Mucosa of gallbladder (tissue), 1 donor: ENCODE data around the gene TENM4. TPM values are rescaled to one million over a fixed set of nuclear protein-coding genes. Genes with fewer than 3 reads are reported as not detected.

Source experiments
- DNase-seq: peaks from one replicate; pipeline ENCODE4 v3.0.0-alpha.2; 2020; ENCODE audit warnings: low spot score
- total RNA-seq: library from RNA; stranded (reverse); gene quantifications from one replicate; pipeline ENCODE4 v1.2.1, GENCODE V29; 2021
- donor health status: DM: no; HTN: no; CAD: no.

TENM4 gene
- total RNA-seq, 1 donor from 2014 or later = 8.4 TPM

DNA sequence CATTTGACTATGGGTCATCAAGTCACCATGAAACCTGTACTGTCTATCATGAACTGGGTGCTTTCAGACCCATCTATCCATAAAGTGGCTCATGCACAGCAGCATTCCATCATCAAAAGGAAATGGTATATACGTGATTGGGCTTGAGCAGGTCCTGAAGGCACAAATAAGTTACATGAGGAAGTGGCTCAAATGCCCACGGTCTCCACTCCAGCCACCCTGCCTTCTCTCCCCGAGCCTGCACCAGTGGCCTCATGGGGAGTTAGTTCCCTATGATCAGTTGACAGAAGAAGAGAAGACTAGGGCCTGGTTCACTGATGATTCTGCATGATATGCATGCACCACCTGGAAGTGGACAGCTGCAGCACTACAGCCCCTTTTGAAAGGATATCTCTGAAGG, 312.5 kb downstream of the TENM4 start:
- no peak for DNase-seq

DNA sequence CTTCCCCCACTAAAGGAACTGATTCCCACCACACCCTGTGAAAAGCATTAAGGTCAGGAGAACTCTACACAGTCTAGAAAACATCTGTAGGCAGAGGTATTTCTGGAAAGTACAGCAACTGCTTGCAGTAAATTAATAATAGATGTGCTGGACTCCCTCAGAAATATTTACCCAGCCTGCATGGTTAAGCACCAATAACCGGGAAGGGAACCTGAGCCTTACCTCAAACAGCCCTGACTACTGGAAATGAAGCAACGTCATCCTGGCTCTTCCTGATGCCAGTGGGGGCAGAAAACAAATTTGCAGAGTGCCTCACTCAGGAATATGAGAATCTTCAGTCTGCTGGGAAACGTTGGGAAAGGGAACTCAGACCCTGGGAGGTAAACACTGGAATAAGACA, 318.1 kb downstream of the TENM4 start:
- DNase-seq = no peak

DNA sequence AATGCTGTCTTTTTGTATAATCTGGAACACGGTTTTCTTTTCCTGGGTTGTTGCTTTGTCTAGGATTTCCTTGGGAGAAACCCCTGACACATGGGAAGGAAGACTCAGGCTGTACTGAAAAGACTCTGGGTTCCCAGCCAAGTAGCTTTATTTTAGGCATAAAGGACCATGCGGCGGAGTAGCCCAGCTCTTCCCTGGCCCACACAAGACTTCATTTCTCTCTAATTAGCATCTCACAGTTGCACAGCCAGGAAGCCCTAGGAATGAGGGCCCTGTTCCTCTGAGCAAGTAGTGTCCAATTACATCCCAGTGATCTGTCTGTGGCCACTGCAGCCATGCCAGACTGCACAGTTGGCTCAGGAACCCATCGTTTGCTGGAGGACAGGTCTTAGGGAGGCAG, 319.5 kb downstream of the TENM4 start:
- no peak for DNase-seq

DNA sequence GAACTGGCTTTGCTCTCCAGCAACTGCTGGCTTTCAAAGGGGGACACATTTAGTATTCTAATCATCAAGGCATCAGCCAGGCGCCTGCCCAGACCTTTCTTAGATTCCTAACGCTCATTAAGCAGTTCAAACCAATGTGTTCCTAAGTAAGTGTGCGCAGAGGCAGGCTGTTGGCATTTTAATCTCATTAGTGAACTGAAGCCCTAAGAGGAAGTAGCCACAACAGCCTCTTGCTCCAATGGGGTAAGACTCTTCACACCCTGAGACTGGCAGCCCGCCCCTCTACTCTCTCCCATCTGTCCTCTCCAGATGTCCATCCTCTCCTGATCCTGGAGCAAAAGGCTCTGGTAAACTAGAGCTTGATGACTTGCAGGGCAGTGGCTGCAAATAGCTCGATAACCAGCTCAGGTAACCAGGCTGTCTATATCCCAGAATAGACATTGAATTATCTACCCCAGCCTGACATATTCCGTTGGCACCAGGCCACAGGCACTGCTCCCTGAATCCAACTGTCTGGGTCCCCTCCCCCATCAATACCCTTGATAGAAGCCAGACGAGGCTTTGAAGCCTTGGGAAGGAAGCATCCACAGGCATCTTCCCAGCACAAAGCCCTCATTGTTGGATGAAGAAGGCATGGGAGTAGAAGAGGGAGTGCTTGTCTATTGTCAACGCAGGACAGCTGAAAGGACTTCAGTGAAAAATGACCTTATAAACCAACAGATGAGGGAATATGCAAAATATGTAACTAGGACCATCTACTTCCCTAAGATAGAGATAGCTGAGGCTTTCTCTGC, 321.1 kb downstream of the TENM4 start:
- no peak for DNase-seq

DNA sequence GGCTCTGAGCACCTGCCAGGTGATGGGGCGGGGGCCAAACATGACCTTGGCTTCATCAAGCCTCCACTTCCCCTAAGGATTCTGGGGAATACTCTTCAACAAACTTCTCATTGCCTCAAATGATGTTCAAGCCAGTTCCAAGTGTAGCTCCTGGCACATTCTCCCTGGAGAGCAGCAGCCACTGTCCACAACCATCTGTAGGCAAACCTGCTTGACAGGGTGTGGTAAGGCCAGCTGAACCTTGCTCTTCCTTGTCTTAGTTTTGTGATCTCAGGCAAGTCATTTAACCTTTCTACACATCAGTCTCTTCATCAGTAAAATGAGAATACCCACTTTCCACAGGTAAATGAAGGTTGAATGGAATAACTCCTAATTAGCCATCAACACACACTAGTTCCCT, 323.3 kb downstream of the TENM4 start:
- DNase-seq = no peak

DNA sequence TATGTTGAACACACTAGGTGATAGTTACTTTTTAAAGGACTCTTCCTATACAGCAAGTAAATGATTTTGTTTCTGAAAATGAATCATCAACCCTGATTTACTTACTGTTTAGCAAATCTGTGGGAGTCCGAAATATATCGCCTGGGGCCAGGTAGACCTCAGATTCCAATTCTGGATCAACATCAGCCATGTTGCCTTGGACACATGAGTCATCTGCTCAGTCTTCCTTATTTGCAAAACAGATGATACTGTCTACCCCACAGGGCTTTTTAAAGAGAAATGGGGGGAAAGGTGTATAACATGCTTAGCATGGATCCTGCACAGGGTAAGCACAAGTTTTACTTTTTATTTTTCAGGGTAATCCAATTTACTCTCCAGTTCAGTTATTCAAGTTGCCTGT, 324.2 kb downstream of the TENM4 start:
- no peak for DNase-seq

DNA sequence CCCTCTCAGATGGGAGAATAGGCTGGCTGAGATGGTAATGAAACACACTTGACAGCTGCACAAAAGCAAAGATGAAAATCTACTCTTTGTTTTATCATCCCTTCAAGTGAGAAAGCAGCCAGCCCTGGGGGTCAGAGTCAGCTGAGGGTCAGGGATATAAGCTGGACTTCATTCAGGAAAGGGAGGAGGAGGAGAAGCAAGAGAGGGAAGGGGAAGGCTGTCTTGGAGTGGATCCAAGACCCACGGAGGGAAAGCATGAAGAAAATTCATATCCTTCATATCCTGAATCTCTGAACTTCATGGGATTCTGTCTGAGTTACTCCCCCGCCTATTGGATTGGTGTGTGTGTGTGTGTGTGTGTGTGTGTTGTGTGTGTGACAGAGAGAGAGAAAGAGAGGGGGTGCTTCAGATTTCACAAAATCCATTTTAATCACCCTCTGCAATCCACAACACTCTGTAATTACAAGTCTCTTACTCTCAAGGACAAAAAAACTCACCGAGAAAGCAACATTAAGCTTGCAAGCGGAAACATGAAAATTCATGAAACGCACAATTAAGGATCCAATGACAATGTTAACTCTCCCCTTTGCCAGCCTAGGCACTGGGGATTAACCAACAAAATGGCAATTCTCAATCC, 327.7 kb downstream of the TENM4 start:
- DNase-seq = no peak

DNA sequence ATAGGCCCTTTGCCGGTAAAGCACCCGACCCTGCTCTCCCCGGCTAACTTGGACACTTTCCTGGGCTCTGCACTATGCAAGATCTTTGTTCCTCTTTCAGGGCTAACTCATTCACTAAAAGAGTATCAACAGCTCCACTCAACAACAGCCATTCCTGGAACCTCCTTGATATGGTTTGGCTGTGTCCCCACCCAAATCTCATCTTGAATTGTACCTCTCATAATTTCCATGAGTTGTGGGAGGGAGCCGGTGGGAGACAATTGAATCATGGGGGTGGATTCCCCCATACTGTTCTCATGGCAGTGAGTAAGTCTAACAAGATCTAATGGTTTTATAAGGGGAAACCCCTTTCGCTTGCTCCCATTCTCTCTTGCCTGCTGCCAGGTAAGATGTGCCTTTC, 330.0 kb downstream of the TENM4 start:
- DNase-seq = no peak

DNA sequence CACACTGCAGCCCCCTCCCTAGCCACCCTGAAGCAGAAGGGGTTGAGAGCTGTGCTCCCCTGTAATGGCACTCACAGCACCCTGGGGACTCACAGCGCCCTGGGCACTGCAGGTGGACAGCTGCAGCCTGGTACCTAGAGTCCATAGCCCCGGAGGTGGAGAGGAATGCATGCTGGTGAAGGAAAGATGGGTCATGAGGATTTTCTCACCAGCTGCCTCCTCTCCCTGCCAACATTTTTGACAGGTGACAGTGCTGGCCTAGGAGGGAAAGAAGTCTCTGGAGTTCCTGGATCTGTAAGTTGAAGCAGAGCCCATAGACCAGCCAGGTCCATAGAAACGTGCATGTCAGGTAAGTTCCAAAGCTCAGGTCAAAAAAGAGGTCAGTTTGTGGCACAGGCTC, 330.5 kb downstream of the TENM4 start:
- no peak for DNase-seq

DNA sequence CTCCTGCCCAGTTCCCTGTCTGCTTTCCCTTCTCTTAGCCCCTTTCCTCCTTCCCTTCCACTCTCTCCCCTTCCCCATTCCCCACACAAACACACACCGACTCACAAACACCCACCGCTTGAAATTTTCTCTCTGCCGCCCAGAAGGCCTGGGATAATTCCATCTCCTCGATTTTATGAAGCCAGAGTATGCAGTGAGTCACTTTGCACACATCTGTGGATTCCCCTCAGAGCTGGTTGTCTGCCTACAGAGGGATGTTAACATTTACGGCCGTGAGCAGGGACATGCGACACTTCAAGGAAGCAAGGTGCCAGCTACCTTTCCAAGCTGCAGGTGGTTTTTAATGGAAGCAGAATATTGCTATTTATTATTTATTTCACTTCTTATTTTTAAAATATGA, 332.0 kb downstream of the TENM4 start:
- DNase-seq = no peak

DNA sequence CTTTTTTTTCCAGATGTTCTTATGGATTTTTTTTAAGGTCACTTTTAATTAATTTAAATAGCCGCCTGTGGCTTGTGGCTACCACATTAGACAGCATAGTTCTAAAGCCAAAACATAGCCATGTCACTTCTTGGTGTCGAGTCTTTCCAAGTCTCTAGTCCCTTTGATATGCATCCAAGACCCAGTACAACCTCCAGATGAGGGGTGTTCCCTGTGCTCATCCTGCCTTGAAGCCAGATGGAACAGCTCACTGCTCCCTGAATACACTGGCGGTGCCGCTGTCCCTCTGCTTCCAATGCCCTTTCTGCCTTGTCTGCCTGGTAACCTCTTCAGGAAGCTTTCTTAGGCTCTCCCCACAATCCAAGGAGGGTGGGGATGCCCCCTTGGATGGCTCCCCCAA, 338.0 kb downstream of the TENM4 start:
- DNase-seq = no peak

DNA sequence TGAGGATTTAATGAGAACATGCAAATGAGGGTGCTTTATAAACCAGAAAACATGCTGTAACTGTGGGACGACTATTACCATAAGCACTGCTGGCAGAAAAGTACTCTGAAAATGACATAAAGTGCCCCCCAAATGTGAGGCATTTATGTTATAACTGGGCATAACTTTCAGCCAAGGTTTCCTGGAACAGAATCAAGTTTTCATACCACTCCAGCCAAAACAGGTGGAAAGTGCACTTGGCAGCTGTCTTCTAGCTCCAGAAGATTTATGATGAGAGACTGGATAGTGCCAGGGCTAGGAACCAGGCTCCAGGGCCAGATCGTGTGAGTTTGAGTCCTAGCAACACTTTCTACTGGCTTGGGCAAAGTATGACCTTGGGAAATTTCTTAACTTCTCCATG, 339.2 kb downstream of the TENM4 start:
- DNase-seq = no peak

DNA sequence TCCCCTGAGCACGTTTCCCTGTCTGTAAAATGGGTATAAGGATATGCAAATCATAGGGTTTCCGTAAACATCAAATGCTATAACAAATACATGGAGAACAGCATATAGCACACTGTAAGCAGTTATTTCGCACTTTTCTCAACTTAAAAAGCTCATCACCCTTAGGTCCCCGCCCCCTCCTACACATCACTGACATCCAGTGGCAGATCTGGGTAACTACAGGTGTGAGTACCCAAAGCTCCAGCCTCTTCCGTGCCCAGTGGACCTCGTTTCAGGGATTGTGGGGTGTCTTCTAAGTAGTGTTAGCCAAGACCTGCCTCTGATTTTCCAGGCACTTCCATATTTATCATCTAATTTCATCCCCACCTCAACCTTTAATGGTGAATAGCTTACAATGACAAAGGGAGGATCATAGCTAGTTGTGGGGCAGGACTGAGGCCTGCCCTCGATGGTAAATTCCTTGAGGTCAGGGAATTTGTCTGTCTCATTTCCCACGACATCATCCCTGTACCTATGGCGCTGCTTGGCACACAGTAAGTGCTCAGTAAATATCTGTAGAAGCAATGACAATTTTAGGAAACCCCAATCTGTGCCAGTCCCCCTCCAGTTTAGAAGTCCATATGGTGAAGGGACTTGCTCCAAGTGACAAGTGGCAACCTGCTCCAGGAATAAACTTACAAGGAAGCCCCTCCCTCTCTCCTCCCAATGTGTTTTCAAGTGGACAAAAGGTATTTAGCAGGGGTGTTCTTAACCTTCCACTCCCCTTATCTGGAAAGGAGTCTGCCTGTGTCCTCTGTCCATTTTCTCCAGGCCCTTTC, 340.5 kb downstream of the TENM4 start:
- peak; percentile 16 for DNase-seq

DNA sequence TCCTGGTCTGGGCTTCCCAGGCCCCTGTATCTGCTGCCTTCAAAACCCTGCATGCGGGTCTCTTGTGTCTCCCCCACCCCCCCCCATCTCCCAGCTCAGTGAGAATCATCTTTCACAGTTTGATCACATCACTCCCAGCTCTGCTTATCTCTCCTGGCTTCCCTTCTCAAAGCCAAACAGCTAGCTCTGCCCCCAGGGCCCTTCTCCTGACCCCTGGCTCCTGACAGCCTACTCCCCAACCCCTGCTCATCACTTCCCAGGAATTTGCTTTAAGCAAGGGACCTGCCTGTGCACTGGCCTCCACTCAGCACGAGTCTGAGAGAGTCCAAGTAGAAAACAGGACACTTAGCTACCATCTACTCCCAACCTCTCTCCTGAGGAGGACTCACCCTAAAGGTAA, 342.7 kb downstream of the TENM4 start:
- no peak for DNase-seq

DNA sequence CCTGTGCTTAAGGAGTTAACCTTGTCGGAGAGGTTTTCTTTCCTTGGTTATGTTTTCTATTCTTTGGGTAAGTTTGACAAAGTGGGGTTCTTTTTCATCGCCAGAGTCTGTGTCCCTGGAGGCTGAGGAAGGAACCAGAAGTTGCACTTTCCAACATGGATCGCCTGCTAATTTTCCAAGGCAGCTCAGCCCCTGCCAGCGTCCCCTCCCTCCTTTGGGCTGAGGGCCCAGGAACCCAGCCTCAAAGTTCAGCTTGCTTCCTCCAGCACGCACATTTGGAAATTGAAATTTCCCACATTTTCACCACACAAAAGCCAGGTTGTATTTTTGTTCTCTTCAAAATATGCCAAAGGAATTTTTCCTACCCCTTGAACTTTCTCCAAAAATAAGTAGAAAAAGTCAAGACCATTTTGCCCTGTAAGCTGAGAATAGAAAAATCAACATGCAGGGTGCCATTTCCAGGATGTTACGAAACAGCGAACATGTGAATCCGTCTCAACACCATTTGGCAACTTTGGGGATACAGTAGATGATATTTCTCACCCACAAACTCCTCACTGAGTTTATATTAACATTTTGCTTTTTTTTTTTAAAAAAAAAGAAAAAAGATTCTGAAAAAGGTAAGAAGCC, 343.5 kb downstream of the TENM4 start:
- DNase-seq = no peak

DNA sequence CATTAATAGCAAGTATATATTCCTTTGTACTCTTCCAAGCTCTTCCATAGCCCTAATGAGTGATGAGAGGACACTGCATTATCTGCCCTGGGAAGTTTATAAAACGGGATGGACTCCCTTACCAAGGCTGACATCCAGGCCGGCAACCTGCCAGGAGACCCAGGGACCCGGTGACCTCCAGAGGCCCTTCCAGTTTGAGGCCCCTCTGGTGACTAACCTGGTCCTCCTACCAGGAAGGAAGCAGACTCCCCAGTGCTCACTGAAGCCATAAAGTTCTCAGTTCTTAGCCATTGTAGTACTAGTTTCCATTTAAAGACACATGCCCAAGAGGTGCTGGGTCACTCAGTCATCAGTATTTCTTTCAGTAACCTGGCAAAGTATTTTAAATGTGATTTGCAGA, 345.4 kb downstream of the TENM4 start:
- no peak for DNase-seq

DNA sequence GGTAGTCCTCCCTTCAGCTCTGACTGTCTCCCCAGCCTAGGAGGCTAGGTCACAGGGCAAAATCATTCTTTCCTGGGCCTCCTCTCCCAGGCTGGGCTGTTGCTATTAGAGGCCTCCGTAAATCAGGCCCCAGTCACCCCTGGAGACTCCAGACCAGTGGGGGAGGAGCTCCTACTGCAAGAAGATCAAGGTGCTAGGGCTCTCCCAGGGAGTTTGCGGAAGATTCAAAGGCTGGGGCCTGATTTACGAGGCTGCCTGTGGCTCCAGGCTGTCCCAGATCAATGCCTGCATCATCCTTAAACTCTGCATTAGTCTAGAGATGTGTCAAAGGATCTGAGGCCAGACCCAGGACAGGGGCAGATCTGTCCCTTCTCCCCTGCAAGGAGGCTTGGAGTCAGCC, 346.2 kb downstream of the TENM4 start:
- DNase-seq = no peak

DNA sequence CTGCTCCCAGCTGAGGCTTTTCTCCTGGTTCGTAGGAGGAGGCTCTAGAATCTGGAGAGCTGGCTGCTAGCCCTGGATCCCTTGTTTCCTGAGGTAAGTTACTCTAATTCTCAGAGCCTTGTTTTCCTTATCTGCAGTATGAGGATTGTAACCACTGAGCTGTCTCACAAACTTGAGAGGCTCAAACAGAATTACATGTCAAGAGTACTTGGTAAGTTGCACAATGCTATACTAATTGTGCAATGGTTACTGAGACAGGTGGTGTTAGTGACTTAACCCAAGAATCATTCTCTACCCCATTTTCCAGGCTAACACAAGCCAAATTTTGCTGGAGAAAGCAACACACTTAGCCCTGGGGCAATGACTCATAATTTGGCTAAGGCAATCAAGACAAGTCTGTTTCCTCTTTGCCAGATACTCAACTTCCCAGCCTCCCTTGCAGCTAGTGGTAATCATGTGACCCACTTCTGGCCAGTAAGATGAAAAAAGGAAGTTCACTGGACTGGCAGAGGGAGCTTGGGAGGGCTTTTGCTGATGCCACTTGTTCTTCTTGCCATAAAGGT, 348.0 kb downstream of the TENM4 start:
- peak; percentile 13 for DNase-seq

DNA sequence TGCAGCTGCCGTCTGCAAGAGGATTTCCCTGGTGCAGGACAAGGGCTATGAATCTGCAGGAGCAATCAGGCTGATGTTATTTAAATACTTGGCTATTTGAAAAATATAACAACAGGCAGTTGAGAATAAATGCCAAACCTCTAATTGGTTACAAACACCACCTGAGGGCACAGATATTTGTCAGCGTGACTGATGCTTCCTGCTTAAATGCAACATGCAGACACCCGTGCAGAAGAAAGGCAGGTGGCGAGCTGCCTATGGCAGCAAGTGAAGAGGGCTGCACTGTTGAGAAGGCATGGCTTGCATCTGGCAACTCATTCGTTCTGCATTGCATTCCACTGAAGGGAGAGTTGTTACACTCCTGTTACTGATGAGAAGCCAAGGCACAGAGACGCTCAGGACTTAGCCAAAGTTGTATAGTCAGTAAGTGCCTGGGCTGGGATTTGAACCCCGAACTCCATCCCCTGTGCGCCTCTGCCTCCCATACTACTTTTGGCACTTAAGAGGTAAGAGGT, 350.6 kb downstream of the TENM4 start:
- no peak for DNase-seq

DNA sequence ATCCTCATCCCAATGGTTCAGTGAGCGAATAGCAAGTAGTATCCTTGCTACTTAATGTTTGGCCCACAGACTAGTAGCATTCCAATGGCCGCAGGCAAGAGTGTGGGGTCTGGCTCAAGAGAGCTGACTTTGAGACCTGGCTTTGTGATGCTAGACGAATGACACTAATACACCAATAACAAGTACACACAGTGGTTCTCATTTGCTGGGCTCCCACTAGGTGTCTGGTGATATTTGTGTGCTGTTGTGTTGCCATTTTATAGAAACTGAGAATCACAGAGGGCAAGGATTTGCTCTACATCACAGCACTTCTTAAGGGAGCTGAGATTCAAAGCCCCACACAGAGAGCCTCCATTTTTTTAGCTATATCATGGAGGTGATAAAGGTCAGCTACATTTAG, 351.2 kb downstream of the TENM4 start:
- no peak for DNase-seq

DNA sequence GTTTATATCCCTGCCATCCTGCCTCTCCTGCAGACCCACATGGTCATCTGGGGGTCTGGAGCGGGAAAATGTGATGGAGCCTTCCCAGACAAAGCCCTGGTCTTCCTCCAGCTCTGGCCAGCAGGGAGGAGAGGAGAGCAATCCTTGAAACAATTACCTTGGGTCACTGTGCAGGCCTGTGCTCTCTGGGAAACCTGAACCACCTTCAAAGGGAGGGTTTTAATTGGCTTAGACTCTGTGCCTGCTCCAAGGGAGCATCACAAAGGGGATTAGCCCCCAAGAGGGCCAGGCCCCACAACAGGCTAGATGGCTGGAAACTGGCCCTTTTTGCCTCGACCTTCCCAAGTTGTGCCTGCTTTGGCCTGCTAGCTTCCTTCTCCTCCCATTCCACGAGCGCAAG, 351.9 kb downstream of the TENM4 start:
- no peak for DNase-seq

DNA sequence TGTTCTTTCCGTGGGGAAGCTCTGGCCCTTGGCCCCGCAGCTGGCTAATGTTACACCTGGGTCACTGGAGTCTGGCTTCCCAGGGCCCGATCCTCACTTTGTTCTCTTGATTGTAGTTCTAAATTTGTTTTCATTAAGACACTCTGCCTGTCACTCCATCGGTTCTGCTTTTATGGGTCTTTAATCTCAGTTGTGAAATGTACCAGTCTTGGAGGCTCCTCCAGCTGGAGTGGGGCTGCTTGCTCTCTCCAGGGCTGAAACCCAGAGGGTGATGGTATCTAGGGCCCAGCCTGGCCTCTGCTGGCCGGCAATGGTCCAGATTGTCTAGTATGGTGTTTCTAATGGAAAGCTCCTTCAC, 352.9 kb downstream of the TENM4 start:
- DNase-seq = no peak
